ENCODE measurements around the gene GRIA4. TPM values are rescaled to one million over a fixed set of nuclear protein-coding genes. Genes with fewer than 3 reads are reported as not detected.
"Not testable (repeated sequence)": the region's sequence is repeated elsewhere in the genome, so short reads cannot be mapped to it uniquely, and the experiment has no call there.

Gene GRIA4
- total RNA-seq, 1 donor from 2014 or later = 0.27 TPM

DNA sequence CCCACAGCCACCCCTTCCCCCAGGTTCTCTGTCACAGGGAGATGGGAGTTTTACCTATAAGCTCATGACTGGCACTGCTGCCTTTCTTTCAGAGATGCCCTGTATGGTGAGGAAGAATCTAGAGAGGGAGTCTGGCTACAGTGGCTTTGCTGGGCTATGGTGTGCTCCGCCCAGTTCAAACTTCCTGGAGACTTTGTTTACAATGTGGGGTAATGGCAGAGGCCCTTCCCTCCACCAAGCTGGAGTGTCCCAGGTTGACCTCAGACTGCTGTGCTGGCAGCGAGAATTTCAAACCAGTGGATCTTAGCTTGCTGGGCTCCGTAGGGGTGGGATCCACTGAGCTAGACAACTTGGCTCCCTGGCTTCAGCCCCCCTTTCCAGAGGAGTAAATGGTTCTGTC, 268.6 kb downstream of the GRIA4 start:
- peaks cover 12% of the 10 kb centered on the region for H3K9me3 Mint-ChIP-seq (ENCODE audit: unreplicated experiment)
- no peak overlapping the region for H3K27ac Mint-ChIP-seq (ENCODE audit: unreplicated experiment)
- Histone ChIP-seq H3K27ac (ENCODE audit: low read depth, low read length) (no peak overlapping the region), H3K9ac (ENCODE audit: low read length) (no peak overlapping the region), H3K9me3 (ENCODE audit: insufficient read depth, low read depth, low read length) (no peaks in the 10 kb centered on the region), H3K4me3 (ENCODE audit: insufficient read depth, low read depth, low read length) (no peak overlapping the region), H3K27me3 (ENCODE audit: insufficient read depth, low read length) (no peaks in the 10 kb centered on the region), H3K4me1 (ENCODE audit: insufficient read depth, low read length) (no peaks in the 10 kb centered on the region), H3K4me2 (ENCODE audit: low read length) (no peak overlapping the region), H2AFZ (ENCODE audit: low read depth, low read length) (no peak overlapping the region), H4K20me1 (ENCODE audit: insufficient read depth, low read length) (no peaks in the 10 kb centered on the region), H3K36me3 (ENCODE audit: insufficient read depth, low read length) (no peaks in the 10 kb centered on the region), H3K79me2 (ENCODE audit: insufficient read depth, low read length) (no peaks in the 10 kb centered on the region)
- H3K4me3 Mint-ChIP-seq (ENCODE audit: unreplicated experiment) = no peak overlapping the region
- H3K27me3 Mint-ChIP-seq (ENCODE audit: low read depth, unreplicated experiment) = peaks cover 3% of the 10 kb centered on the region
- H3K36me3 Mint-ChIP-seq (ENCODE audit: low read depth, unreplicated experiment) = no peaks in the 10 kb centered on the region
- no peaks in the 10 kb centered on the region for H3K4me1 Mint-ChIP-seq (ENCODE audit: low read depth, unreplicated experiment)
- no peak for FAIRE-seq
- TF ChIP-seq, protein P1, sequence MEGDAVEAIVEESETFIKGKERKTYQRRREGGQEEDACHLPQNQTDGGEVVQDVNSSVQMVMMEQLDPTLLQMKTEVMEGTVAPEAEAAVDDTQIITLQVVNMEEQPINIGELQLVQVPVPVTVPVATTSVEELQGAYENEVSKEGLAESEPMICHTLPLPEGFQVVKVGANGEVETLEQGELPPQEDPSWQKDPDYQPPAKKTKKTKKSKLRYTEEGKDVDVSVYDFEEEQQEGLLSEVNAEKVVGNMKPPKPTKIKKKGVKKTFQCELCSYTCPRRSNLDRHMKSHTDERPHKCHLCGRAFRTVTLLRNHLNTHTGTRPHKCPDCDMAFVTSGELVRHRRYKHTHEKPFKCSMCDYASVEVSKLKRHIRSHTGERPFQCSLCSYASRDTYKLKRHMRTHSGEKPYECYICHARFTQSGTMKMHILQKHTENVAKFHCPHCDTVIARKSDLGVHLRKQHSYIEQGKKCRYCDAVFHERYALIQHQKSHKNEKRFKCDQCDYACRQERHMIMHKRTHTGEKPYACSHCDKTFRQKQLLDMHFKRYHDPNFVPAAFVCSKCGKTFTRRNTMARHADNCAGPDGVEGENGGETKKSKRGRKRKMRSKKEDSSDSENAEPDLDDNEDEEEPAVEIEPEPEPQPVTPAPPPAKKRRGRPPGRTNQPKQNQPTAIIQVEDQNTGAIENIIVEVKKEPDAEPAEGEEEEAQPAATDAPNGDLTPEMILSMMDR (IDR thresholded peaks at IDR 0.05; ENCODE audit: insufficient read depth, low read depth, low read length) = no peak
- TF ChIP-seq EZH2 (IDR thresholded peaks at IDR 0.05; ENCODE audit: insufficient read depth, low read length) = no peak
- DNase-seq (ENCODE audit: low read depth) = no peak

GRCh38 chr11:105878927-105879326, 269.1 kb downstream of the GRIA4 start:
- H3K27ac ChIP-seq (ENCODE audit: low read depth, low read length); H3K27me3 Mint-ChIP-seq (ENCODE audit: low read depth, unreplicated experiment); H3K36me3 Mint-ChIP-seq (ENCODE audit: low read depth, unreplicated experiment); H4K20me1 ChIP-seq (ENCODE audit: insufficient read depth, low read length); H3K9me3 ChIP-seq (ENCODE audit: insufficient read depth, low read depth, low read length); H3K4me1 ChIP-seq (ENCODE audit: insufficient read depth, low read length); H3K36me3 ChIP-seq (ENCODE audit: insufficient read depth, low read length); H3K79me2 ChIP-seq (ENCODE audit: insufficient read depth, low read length); H3K4me1 Mint-ChIP-seq (ENCODE audit: low read depth, unreplicated experiment); FAIRE-seq; H3K4me3 ChIP-seq (ENCODE audit: insufficient read depth, low read depth, low read length); H3K4me3 Mint-ChIP-seq (ENCODE audit: unreplicated experiment); H2AFZ ChIP-seq (ENCODE audit: low read depth, low read length); H3K27ac Mint-ChIP-seq (ENCODE audit: unreplicated experiment); H3K4me2 ChIP-seq (ENCODE audit: low read length); H3K27me3 ChIP-seq (ENCODE audit: insufficient read depth, low read length); H3K9ac ChIP-seq (ENCODE audit: low read length); DNase-seq (ENCODE audit: low read depth): not testable (repeated sequence)
- H3K9me3 Mint-ChIP-seq (ENCODE audit: unreplicated experiment) = peaks cover 12% of the 10 kb centered on the region

DNA sequence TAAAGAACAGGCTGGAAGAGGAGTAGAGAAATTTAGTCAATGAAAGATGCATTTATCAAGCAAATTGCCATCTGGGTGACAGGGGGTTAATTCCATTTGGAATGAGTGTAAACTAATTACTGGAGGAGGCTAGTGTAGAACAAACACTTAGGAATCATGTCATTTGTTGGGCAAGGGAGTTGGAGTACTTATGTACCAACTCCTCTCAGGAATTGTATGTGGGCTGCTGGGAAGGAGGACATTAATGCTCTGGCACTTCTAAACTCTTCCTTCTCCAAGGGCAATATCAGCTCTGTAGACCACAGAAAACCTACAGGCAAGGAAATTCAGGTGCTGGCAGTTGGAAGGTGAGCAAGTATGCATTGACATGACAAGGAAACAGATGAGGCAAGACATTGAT, 271.2 kb downstream of the GRIA4 start:
- Histone ChIP-seq H3K4me1 (ENCODE audit: insufficient read depth, low read length) (no peaks in the 10 kb centered on the region), H3K4me3 (ENCODE audit: insufficient read depth, low read depth, low read length) (no peak overlapping the region), H3K79me2 (ENCODE audit: insufficient read depth, low read length) (no peaks in the 10 kb centered on the region), H4K20me1 (ENCODE audit: insufficient read depth, low read length) (no peaks in the 10 kb centered on the region), H3K27me3 (ENCODE audit: insufficient read depth, low read length) (no peaks in the 10 kb centered on the region), H3K27ac (ENCODE audit: low read depth, low read length) (no peak overlapping the region), H3K9me3 (ENCODE audit: insufficient read depth, low read depth, low read length) (no peaks in the 10 kb centered on the region), H3K9ac (ENCODE audit: low read length) (no peak overlapping the region), H3K4me2 (ENCODE audit: low read length) (no peak overlapping the region), H3K36me3 (ENCODE audit: insufficient read depth, low read length) (no peaks in the 10 kb centered on the region), H2AFZ (ENCODE audit: low read depth, low read length) (no peak overlapping the region)
- H3K36me3 Mint-ChIP-seq (ENCODE audit: low read depth, unreplicated experiment) = no peaks in the 10 kb centered on the region
- peaks cover 2% of the 10 kb centered on the region for H3K9me3 Mint-ChIP-seq (ENCODE audit: unreplicated experiment)
- TF ChIP-seq EZH2 (IDR thresholded peaks at IDR 0.05; ENCODE audit: insufficient read depth, low read length) = no peak
- TF ChIP-seq, protein P1 (IDR thresholded peaks at IDR 0.05; ENCODE audit: insufficient read depth, low read depth, low read length) = no peak
- H3K4me3 Mint-ChIP-seq (ENCODE audit: unreplicated experiment) = no peak overlapping the region
- no peaks in the 10 kb centered on the region for H3K4me1 Mint-ChIP-seq (ENCODE audit: low read depth, unreplicated experiment)
- peaks cover 3% of the 10 kb centered on the region for H3K27me3 Mint-ChIP-seq (ENCODE audit: low read depth, unreplicated experiment)
- no peak overlapping the region for H3K27ac Mint-ChIP-seq (ENCODE audit: unreplicated experiment)
- DNase-seq (ENCODE audit: low read depth) (no peak), FAIRE-seq (no peak)
